GM18511 (cell line): Measurements from ENCODE around the gene SCD5.

ENCODE experiments used
- ATAC-seq: cut with Tn5 transposase; IDR thresholded peaks from one replicate; pipeline ENCODE4 v1.9.1; 2021; ENCODE audit warnings: mild to moderate bottlenecking, moderate library complexity; ENCODE audit not compliant: unreplicated experiment

Gene SCD5

DNA sequence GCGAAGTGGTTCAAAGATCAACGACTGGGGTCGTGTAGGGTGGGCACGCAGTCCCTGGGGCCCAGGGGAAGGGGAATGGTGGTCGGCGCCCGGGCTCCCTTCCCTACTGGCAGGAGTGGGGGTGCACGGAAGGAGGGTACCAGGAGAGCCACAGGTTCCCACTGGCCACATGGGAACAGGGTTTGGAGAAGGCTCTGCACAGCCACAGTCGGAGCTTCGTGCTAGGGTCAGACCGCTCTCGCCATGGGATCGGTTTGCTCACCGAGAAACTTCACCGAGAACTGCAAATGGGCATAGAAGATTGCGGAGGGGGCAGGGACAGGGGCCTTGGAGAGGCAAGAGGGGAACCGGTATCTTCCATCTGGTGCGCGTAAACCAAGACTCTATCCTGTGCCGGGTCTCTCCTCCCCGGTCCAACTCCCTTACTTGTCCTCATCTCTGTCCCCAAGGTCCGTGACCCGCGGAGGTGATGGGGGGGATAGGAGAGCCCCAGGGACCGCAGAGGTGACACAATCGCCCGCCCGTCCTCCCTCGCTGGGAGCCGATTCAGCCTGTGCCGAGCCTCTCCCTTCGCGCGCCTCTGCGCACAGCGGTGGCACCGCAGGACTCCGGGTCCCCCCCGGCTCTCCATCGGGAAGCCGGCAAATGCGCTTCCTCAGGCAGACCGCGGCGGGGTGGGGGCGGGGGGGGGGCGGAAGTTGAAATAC is 1.0 kb downstream of the SCD5 start:
- no peak for ATAC-seq

DNA sequence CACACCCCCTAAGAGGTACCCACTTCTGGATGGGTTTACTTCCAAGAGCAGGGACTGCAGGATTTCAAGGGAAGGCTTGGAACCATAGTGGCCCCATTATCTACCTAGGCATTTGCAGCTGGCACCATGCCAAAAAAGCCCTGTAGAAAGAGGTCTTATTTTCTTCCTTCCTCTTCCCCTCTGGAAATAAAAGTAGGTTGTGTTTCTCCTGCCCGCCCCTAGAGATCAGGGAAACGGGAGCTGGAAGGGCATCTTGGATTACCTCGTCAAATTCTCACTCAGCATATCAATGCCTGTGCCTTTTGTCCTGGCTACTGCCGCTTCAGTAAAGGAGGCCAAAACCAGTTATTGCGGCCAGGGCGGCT is 1.6 kb downstream of the SCD5 start:
- ATAC-seq = no peak

DNA sequence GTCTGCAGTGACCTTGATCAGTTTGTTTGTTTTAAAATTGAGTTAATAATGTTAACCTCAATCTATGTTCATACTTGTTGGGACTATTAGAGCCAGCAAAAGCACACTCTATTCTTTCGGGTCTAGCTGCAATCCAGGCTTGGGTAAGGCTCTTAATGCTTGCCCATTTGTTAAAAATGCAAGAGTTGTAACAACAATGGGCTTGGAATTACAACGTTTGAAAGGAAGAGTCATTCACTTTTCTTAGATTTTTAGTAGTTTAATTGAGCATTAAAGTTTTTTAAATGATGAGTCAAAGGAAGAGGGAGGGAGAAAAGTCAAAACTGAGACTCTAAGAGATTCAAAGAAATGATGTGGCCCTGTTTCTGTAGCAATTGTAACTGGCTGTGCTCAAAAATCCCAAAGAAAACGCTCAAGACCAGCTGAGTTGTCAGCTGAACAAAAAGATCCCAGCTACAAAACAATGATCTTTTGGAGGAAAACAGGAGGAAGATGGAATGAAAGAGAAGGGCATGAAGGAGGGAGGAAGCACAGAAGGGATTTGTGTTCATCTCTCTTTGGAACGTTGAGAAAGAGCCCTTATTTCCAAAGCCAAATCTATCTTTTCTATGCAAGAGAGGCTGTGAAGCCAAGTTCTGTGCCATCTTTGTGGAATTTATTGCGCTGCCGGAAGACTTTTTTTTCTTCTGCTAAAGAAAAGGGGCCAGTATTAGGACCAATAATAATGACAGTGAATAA is 5.5 kb downstream of the SCD5 start:
- no peak for ATAC-seq

DNA sequence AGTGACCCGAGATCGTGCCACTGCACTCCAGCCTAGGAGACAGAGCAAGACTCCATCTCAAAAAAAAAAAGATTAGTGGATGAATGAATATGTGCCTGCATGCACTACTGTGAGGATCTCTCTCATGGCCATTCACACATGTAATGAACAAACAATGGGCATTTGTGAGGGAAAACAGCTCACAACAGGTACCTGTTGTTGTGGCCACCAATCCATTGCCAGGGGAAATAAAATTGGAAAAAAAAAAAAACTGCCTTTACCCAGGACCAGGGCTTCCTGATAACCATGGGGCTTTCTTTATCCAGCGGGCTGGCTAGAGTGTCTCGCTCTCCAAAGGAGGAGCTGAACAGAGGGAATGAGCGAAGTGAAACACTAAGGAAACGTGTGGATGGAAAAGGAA is 7.4 kb downstream of the SCD5 start:
- no peak for ATAC-seq

DNA sequence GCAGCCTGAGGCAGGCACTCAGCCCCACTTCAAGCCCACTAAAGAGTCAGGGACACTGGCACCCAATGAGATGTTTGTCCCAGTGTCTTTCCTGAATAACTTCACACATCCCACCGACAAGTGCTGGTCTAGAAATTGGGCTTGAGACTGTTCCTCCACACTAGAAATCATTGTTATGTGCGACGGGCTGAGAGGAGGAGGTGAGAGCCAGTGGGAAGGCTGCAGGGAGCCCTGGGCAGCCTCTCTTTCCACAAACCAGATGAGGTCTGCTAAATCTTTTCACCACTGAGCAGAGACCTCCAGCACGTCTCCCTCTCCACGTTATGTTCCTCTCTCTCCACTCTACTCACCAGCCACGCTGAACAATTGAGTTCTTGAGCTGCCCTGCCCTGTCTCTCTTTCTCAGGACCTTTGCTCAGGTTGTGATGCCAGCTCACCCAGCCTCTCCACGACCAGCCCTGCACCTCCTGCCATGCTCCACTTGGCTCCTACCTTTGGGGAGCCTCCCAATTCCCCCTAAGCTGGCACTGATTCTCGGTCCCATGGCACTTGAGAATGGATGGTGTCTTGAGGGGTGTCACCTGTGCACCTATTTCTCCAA is 8.4 kb downstream of the SCD5 start:
- ATAC-seq = no peak

DNA sequence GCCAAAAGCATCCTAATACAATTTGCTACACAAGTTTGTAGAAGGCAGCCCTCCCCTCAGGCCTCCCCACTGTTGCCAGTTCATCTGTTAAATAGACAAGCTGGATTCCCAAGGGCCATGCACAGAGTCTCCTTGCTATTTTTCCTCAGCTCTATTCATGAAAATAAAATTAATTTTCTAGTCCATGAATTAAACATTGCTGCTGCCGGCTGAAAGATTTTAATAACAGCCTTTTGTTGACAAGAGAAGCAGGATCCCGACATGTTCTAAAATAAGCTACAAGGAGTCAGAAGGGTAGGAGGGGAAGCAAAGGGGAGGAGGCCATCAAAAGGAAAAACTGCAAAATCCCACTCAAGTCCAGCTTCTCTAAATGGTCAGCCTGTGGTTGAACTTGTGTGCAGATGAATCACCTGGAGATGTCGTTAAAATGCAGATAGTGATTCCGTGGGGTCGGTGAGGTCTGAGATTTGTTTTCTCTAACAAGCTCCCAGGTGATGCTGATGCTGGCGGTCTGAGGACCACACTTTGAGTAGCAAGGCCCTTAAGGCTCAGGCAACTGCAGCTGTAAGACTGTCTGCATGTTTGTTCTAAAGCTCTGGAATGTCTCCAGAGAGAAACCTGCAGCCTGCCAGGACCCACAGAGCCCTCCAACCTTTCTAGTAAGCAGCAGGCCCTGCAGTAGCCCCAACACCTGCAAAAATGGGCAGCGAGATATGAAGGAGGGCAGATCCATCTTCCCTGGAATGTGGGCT is 9.4 kb downstream of the SCD5 start:
- ATAC-seq = no peak

DNA sequence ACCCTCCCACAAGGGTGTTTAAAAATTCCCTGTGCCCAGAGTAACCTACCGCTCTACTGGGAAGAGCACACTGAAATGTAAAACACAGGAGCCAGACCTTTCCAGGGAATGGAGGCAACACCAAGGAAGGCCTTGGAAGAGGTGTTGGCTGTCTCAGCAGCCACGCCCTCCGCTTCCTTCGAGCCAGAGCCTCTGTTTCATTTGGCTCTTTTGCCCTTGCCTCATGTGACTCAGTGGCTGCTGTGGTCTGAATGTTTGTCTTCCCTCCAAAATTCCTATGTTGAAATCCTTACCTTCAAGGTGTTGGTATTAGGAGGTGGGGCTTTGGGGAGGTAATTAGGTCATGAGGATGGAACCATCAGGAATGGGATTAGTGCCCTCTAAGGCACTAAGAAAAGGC is 11.3 kb downstream of the SCD5 start:
- no peak for ATAC-seq

DNA sequence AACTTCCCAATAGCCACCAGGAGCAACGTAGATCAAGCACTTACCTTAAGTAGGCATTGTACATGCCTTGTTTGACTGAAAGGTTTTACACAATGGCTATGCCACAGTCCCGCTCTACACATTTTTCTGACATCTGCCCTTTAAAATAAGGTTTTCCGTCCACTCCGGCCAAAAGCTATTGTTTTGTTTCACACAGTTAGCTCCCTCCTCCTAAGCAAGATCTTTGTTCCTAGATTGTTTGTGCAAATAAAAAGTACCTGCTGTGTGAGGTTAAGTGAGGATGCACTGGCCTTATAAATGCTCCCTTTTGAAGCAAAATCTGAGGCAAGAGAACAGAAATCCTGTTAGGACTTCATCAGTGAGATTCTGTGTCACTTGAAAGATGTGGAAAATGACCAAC is 11.8 kb downstream of the SCD5 start:
- no peak for ATAC-seq

DNA sequence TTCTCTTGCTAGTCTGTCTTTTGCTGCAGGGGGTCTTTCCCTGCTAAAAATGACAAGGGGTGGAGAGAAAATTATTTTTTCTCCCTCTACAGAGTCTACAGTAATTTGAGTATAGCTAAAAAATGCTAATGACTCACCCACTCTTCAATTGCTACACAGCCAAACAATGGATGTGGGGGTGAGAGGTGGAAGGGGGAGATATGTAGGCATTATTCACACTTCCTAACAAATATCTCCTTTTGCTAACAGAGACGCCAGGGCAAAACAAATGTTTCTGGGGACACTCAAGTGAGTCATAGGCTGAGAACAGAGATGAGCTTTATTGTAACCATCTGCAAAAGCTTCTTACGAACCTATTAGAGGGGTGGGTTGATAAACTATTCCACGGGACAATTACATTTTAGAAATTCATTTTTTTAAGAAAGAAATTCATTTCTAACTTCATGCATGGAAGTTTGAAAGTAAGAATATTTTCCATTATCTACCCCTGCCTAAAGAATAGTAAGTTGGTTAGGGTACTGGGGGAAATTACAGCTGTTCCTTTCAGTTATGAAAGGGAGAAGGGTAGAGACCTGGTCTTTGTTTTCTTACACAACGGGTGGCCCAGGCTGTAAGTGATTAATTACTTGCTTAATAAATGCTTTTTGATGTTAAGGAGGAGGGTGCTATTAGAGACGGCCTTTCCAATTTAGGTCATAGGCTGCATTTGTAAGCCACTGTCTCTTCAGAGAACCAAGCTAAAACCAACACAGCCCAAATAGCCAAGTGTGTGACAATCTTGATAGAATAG is 12.8 kb downstream of the SCD5 start:
- ATAC-seq = no peak

DNA sequence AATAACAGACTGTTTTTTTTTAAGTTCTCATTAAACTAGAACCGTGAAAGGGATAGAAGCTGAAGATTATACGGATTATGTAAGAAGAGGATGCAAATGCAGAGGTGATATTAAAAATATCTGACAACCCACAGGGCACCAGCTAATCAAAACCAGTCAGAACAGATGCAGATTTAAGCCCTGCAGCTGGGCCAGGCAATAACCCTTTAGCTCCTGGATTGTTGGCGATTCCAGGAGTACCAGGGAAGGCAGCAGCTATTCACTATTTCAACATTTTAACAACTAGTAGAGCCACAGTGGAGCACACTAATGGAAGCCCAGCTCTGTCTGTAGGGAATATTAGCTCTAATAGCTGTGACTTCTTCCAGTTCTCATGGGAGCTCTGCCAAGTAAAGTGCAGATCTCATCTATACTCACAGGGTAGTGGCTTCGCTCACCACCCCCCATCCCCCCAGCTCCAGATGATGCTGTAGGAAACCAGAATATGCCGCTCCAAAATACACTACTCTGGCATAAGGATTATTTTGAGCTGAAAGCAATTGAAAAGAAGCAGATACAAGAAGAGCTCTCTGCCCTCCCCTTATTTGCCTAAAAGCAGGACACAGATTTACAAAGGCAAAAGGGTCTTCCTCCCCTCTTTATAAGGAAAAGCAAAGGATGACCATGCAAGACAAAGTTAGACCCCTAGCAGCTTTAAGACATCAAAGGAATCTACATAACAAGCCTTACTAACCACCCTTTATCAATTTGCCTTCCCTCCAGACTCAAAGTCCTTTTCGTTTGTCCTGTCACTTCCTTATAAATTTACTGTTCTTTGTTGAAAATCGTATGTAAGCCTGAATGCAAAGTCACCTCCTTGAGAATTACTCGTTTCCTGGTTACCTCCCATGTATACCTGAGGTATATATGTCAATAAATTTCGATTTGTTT is 13.7 kb downstream of the SCD5 start:
- no peak for ATAC-seq

DNA sequence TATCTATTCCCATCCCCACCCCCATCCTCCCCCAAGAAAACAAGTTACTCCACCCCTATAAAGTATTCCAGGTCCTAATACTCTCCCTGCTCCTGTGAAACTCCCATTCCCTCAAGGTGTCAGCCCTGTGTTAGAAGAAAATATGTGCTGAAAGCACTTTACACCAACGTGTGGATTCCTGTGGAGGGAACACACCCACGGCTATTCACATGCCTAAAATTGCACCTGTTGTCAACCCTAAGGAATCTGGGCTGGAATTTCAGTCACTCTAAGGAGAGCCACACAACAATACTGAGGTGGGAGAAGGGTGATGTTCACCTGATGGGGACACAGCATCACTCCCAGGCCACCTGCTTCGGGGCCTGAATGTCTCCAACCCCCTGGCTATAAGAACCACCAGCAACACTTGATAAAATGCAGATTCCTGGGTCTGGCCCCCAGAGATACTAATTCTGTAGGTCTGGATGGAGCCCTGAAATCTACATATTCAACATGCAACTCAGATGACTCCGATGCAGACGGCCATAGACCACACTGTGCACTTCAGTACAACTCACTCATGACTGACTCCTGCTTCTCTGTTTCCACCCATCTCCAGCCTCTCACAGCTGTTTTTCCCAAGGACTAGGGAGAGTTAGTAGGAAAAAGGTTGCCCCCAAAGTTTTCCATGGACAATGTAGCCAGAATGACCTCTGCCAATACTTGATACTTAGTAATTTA is 15.8 kb downstream of the SCD5 start:
- no peak for ATAC-seq

DNA sequence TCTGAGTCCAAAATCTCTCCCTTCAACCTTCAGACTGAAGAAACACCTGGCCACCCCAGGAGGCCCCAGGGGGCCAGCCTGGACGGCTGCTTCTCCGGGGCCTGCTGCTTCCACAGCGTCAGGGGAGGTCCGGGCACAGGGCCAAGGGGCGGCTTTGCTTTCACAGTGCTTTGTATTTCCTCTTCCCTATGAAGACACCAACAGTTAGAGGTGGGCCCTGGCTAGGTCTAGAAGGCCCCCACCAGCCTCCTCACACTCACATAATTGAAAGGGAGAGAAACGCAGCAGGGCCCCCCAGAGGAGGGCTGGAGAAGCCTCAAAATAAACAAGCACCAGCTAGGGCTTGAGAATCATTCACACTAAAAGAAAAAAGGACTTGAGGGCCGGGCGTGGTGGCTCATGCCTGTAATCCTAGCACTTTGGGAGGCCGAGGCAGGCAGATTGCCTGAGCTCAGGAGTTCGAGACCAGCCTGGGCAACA is 17.8 kb downstream of the SCD5 start:
- peak; percentile 88 for ATAC-seq

DNA sequence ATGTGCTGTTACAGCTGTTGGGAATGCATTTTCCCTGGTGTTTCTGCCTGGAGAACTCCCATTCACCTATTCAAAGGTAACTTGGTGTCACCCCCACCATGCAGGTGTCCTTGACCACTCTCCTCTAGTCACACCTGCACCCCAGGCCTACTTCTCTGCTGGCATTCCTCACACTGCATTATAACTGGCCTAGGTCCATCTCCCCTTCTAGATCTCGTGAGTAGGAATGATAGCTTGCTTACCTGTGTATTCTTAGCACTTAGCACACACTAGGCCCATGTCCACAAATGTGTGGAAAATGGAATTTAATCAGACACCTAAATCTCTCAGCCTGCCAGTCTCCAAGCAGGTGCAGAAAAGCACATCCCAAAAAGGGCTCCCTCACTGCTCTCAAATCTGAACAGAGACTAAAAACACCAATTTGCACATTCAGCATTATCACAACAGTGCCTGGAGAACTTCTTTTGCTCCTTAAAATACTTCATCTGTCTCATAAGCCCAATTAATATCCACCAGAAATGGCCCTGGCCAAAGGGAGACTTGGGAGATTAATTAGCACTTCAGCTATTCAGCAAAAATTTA is 18.3 kb downstream of the SCD5 start:
- peak; percentile 21 for ATAC-seq

DNA sequence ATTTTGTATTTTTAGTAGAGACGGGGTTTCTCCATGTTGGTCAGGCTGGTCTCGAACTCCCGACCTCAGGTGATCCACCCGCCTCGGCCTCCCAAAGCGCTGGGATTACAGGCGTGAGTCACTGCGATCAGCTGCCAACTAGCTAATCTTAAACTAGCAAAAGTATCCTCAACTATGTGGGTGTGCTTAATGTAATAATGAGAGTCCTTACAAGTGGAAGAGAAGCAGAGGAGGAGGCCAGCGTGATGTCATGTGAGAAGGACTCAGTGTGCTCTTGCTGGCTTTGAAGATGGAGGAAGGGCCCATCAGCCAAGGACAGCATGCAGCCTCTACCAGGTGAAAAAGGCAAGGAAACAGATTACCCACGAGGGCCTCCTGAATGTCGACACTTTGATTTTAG is 19.6 kb downstream of the SCD5 start:
- ATAC-seq = no peak

DNA sequence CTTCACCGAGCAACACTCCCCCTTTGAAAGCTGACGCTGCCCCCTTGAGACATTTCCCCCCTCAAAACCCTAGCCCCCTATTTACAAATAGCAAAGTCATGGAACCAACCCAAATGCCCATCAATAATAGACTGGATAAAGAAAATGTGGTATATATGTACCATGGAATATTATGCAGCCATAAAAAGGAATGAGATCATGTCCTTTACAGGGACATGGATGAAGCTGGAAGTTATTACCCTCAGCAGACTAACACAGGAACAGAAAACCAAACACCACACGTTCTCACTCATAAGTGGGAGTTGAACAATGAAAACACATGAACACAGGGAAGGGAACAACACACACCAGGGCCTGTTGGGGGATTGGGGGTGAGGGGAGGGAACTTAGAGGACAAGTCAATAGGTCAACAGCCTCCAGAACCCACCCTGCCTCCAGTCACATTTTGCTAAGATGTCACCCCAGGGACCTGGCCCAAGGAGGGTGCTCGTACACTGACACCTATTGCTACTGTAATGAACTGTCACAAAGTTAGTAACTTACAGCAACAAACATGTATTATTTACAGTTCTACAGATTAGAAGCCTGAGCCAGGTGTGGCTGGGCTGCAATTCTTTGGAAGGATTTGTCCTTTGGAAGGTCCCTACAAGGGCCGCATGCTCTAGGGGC is 20.6 kb downstream of the SCD5 start:
- ATAC-seq = no peak

DNA sequence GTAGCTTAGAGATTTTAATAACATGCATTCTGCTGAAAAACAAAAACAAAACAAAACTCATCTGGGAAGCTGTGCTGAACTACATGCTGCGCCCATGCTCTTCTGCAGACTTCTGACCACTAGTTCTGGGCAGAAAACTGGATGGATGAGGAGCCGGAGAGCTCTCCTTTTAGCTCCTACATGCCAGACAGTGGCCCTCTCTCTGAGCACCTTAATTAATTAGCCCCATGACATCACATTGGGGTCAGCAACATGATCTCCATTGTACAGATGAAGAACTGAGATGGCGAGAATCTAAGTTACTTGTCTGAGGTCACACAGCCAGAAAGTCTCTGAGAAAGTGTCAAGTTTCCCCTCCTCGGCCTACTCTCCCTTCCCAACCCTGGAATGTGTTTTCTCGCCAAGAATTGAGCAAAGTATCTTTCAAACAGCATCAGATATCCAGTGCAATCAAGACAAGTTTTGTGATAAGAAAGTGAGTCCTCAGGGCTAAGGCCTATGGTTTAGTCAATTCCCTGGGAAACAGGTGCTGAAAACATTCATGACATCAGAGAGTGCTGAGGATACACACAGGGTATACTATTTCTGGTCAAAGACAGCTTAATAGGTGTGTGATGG is 21.6 kb downstream of the SCD5 start:
- ATAC-seq = no peak

DNA sequence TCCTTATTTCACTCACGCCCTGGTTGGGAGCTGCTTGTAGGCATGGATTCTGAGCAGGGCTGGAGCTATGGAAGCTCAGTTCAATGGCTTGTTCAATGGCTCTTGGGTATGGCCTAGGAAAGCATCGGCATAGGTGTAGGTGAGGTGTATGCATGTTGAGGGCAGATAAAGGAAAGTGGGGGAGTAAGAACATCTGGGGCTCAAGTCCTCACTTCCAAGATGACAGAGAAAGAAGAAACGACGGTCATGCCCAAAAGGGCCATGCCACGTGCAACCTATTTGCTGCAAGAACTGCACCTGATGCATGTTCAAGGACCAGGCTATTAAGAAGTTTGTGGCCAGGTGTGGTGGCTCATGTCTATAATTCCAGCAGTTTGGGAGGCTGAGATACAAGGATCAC is 23.4 kb downstream of the SCD5 start:
- ATAC-seq = no peak

DNA sequence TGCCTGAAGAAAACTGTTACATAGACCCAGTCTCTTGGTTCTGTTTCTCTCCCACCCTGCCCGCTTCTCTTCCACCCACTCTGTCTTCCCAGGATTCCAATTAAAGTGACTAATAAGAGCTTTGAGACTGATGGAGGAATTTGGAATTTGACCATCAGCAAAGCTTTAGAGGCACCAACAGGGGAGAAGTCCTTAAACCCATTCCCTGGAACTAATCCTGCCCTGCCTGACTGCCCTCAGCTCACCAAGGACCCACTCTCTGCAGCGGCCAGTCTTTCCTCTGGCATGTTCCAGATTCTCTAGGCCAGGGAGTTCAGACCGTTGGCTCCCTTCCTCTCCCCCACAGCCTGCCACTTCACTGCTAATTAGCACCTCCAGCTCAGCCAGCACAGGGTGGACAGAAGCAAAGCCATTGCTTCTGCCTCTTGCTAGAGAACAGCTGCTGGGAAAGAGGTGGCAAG is 23.9 kb downstream of the SCD5 start:
- ATAC-seq = no peak
